Coronary artery (tissue), 2 donors: ENCODE measurements around the gene YPEL5.

Source experiments
- DNase-seq: peaks from one replicate; pipeline ENCODE4 v3.0.0-alpha.2; 2017; ENCODE audit warnings: low spot score
- H3K27ac ChIP-seq, 2 donors: fragments of 200-600 bp; sonication (generic); one replicate each; pipeline ENCODE4 v1.5.1; 2016 to 2019
- H3K4me3 ChIP-seq: fragments of 200-600 bp; sonication (generic); 2 replicates; pipeline ENCODE4 v1.5.1; 2016; ENCODE audit warnings: mild to moderate bottlenecking, moderate library complexity
- TF ChIP-seq, protein P1 (sequence below): fragments of 200-600 bp; sonication (generic); IDR thresholded peaks from one replicate; pipeline ENCODE4 v1.5.1; 2019; ENCODE audit warnings: antibody characterized with exemption

YPEL5 gene

DNA sequence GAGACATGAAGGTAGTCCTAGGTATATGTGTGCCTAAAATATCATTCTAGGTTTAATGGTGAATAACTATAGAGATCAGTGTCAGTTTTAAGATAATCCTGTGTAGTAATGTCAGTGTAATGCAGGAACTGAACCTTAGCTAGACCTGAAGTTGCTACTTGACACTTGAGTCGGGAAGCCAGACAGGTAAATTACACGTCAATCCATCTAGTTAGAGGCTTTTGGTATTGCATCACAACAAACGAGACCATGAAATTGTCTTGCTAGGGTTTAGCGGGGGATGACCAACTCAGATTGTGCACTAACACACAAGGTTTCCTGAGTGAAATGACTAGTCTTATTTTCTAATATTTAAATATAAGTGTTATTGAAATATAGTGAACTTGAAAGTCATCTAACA lies 2.0 kb downstream of the YPEL5 start:
- Histone ChIP-seq H3K4me3 (peak overlapping the region; percentile 99), H3K27ac (no peak overlapping the region)
- TF ChIP-seq, protein P1, sequence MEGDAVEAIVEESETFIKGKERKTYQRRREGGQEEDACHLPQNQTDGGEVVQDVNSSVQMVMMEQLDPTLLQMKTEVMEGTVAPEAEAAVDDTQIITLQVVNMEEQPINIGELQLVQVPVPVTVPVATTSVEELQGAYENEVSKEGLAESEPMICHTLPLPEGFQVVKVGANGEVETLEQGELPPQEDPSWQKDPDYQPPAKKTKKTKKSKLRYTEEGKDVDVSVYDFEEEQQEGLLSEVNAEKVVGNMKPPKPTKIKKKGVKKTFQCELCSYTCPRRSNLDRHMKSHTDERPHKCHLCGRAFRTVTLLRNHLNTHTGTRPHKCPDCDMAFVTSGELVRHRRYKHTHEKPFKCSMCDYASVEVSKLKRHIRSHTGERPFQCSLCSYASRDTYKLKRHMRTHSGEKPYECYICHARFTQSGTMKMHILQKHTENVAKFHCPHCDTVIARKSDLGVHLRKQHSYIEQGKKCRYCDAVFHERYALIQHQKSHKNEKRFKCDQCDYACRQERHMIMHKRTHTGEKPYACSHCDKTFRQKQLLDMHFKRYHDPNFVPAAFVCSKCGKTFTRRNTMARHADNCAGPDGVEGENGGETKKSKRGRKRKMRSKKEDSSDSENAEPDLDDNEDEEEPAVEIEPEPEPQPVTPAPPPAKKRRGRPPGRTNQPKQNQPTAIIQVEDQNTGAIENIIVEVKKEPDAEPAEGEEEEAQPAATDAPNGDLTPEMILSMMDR, result no peak
- DNase-seq, result no peak

DNA sequence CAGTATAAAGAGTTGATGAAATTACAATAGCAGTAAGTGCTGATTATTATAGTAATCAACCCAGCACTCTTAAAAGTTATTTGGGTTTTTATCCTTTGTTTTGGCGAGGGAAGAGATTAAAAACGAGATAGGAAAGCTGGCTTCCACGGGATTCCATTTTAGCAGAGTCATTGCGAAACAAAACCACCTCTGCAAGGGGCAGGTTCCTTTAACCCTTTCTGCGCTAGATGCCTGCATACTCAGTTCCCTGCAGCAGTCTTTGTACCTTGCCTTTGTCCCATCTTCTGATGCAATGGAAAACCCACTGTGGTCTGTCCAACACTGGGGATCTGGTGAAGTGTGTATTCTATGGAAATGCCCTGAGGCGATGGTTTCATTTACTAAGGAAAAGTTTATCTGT lies 2.7 kb downstream of the YPEL5 start:
- no peak overlapping the region for H3K27ac ChIP-seq
- peak overlapping the region; percentile 22 for H3K4me3 ChIP-seq
- TF ChIP-seq, protein P1, result no peak
- DNase-seq, result no peak

DNA sequence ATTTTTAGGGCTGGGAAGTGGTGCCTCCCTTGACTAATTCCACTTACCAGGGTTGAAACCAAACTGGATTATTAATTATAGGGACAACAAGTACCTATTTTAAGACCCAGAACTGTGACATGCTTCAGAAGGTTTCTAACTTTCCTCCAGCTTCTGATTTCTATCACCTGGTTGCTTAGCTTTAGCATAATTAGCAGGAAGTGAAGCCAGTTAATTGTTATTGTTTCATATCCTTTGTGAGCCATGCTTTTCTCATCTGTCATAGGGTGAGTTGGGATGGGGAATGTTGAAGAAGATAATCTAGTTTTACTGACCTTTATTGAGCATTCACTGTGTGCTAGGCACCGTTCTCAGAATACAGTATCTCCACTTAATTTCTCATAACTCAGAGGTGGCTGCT lies 3.2 kb downstream of the YPEL5 start:
- Histone ChIP-seq H3K4me3 (peak overlapping the region; percentile 22), H3K27ac (no peak overlapping the region)
- TF ChIP-seq, protein P1, result no peak
- no peak for DNase-seq

DNA sequence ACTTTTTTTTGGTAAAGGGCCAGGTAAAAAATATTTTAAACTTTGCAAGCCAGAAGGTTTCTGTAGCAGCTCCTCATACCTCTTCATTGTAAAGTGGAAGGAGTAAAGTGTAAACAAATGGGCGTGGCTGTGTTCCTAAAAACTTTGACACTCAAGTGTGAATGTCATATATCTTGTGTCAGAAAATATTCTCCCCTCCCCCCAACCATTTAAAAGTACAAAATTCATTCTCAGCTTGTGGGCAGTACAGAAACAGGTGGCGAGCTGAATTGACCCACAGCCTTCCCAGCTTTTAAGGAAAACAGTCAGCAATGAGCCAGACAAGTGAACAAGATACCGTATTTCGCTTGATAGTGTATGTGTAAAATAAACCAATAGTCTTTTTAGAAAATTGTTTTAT lies 4.0 kb downstream of the YPEL5 start:
- DNase-seq, result no peak
- TF ChIP-seq, protein P1, result no peak
- Histone ChIP-seq H3K4me3 (no peak overlapping the region), H3K27ac (no peak overlapping the region)

DNA sequence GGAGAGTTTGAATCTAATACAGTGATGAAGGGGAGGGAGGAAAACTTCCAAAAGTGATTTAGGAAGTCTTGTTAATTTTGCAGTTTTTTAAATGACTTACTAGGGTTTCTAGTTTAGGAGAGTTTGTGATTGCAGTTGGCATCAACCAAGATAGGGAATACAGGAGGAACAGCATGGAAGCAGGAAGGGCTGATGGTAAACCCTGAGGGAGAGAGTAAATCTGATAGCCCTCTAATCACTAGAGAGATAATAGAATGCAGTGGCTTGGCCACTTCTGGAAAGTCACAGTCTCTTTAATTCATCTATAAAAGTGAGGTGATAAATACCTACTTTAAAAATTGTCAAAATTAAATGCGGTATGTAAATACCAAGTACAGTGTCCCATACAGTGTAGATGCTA lies 5.6 kb downstream of the YPEL5 start:
- no peak for DNase-seq
- no peak overlapping the region for H3K27ac ChIP-seq
- no peak overlapping the region for H3K4me3 ChIP-seq
- TF ChIP-seq, protein P1, result no peak

DNA sequence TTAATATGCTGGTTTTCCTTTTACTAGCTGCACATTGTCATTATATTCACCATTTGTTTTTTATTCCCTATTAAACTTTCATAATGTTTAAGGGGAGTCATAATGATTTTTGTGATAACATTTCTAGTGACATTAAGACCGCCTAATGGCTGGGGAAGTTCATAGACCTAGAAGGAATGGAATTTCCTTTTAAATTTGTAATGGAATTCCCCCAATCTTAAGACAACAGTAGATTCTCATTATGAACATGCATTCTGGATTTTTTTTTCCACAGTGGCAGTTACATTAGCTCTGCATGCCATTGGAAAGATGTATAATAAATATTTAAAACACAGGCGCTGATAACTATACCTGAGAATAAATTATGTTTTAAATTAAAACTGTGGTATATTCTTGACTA lies 8.4 kb downstream of the YPEL5 start:
- no peak overlapping the region for H3K27ac ChIP-seq
- no peak overlapping the region for H3K4me3 ChIP-seq
- TF ChIP-seq, protein P1, result no peak
- no peak for DNase-seq

DNA sequence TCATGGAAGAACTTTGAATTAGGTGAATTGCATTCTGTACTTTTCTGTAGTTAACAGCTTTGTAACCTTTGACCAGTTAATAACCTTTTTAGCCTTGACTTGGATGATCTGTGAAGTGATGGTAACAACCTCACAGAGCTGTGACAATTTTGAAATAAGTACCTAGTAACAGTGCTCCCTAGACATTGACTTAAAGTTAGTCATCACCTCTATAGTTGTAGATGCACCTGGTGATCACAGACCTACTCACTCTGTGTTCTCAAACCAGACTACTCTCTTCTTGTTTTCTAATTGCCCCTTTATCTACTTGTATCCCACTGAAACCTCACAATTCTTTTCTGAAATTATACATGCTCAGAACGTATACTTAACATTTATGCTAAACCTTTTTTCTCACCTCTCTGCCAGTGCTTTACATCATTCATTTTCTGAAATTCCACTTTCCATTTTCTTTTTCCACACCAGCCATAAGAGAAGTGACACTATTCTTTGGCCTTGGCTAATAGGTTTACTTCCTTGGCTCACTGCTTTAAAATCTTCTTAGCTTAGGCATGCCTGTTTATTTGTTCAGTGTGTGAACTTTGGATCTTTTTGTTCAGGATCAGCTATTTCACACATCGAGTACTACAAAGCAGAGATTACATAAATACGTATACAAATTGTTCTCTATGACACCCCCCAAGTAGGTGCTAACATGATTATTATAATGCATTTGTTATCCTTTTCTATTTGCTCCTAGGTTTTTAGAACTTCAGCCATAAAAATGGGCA lies 9.3 kb downstream of the YPEL5 start:
- Histone ChIP-seq H3K27ac (no peak overlapping the region), H3K4me3 (no peak overlapping the region)
- TF ChIP-seq, protein P1, result no peak
- no peak for DNase-seq
